Uterus (tissue), 2 donors: Measurements from ENCODE around the gene ADAMTS15.

Source experiments
- CTCF ChIP-seq, 4 experiments: fragments of 200-600 bp in 2 of 4; fragments of 450-650 bp in 2 of 4; sonication (generic) in 2 of 4; IDR thresholded peaks; one replicate each; pipeline ENCODE4 v1.5.1; 2016 to 2019; ENCODE audit warnings: antibody characterized with exemption in 4 of 4, mild to moderate bottlenecking in 2 of 4, moderate library complexity in 1 of 4
- POLR2A ChIP-seq, 2 donors: fragments of 450-650 bp; IDR thresholded peaks; one replicate each; pipeline ENCODE4 v1.6.1; 2016; ENCODE audit warnings: antibody characterized with exemption in 2 of 2, mild to moderate bottlenecking in 1 of 2, moderate library complexity in 1 of 2

GRCh38 chr11:130462101-130462885, 13.8 kb downstream of the ADAMTS15 start:
- TF ChIP-seq CTCF (IDR thresholded peaks at IDR 0.05) (no peak), POLR2A (IDR thresholded peaks at IDR 0.05) (no peak)
